Fibroblast of skin of right quadriceps (primary cell): ENCODE data around the gene CRYAB.
"Not testable (repeated sequence)": the region's sequence is repeated elsewhere in the genome, so short reads cannot be mapped to it uniquely, and the experiment has no call there.

Experiments
- DNase-seq: peaks from one replicate; pipeline ENCODE4 v3.0.0-alpha.2; 2013

Gene CRYAB

DNA sequence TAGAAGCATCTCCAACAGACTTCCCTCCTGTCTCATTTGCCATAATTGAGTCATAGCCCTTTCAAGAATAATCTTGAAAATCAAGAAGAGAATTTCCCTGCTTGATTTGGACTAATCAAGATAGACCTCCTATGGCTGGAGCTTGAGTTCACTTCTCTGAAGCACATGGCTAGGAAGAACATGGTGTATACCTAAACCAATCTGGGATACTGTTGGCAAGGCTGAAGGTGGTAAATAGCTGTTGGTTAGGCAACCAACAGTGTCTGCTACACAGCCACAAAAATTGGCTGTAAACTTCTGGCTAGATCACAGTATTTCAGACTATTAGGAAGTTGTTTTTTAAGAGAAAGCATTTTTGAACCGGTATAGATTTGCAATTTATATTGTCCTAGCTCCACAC, 4.9 kb downstream of the CRYAB start:
- no peak for DNase-seq

DNA sequence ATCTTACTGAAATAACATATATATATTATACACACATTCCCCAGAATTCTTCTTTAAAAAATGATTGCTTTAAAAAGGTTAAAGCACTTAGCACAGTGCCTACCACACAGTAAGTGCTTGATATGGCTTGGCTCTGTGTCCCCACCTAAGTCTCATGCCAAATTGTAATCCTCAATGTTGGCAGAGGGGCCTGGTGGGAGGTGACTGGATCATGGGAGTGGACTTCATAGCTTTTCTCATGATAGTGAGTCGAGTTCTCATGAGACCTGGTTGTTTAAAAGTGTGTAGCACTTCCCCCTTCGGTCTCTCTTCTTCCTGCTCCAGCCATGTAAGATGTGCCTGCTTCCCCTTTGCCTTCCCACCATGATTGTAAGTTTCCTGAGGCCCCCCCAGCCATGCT, 6.2 kb downstream of the CRYAB start:
- DNase-seq, result peak; percentile 60

DNA sequence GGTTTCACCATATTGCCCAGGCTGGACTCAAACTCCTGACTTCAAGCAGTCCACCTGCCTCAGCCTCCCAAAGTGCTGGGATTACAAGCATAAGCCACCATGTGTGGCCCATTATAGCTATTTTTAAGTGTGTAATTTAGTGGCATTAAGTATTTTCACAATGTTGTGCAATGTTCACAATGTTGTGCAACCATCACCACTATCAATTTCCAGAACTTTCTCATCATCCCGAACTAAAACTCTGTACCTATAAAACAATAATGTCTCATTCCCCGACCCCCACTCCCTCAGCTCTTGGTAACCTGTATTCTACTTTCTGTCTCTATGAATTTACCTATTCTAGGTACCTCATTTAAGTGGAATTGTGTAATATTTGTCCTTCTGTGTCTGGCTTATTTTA, 24.7 kb downstream of the CRYAB start:
- no peak for DNase-seq

GRCh38 chr11:111886032-111886431, 25.5 kb downstream of the CRYAB start:
- no peak for DNase-seq

GRCh38 chr11:111885053-111885452, 26.5 kb downstream of the CRYAB start:
- DNase-seq, result not testable (repeated sequence)

DNA sequence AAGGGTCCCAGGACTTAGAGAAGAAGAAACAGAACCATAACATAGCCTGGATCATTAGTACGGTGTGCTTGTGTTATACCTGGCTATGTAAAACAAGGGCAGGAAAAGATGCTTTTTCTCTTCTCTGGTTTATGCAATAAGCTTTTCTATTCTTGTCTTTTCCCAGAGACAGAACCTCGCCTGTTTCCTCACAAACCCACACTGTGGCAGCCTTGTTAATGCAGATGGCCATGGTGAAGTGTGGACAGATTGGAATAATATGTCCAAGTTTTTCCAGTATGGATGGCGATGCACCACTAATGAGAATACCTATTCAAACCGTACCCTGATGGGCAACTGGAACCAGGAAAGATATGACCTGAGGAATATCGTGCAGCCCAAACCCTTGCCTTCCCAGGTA, 29.4 kb downstream of the CRYAB start:
- DNase-seq, result no peak

DNA sequence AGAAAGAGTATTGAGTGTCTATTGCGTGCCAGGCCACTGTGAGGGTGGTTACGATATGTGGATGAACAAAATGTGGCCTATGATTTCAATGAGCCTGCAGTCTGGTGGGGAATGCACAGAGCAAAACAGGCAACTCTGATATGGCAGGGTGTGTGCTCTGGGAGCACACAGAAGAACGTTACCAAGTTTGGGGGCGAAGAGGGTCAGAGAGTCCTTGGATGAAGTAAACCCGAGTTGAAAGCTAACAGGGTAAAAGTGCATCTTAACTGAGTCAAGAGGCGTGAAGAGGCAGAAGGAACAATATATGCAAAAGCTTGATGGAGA, 32.0 kb downstream of the CRYAB start:
- DNase-seq, result no peak

DNA sequence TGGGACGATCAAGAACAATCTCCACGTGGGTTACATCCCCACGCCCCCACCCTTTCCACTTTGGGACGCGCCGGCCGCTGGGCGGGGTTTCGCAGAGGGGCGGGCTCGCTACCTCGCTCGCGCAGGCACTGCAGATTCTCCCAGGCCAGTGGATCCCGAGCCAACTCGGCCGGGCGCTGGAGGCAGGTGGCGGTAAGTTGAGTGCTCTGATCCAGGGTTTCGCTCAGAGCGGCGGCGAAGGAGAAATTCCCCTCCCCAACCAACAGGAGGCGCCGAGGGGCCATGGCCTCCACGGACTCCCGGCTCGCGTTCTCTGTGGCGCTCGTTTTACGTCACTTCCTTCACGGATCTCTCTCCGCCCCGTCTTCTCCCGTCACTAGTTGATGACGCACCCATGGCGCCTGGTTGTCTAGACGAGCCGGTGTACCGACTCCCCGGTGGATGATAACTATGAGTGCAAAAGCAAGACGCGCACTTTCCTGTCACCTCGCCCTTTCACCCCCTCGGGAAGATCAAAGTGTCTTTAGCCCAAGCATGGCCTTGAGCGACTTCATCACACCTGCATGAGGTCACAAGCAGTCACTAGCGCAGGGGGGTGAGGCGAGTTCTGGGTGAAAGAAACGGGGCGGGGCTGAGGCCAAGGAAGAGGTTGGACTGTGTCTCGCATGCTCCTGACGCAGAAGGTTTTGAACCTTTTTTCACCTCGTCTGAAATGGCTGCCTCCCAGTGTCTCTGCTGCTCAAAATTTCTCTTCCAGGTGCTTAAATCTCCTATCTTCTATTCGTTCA, 32.5 kb downstream of the CRYAB start, which contains the start of the genes CFAP68 and FDXACB1:
Gene CFAP68 (plus strand): TSS at position 693 of the 788 bp plus-strand sequence. CDS start 20 bp downstream, at position 713.
Gene FDXACB1 (minus strand): TSS at position 317 of the 788 bp plus-strand sequence. CDS start 33 bp downstream, at position 284.
- peak; percentile 98 for DNase-seq

DNA sequence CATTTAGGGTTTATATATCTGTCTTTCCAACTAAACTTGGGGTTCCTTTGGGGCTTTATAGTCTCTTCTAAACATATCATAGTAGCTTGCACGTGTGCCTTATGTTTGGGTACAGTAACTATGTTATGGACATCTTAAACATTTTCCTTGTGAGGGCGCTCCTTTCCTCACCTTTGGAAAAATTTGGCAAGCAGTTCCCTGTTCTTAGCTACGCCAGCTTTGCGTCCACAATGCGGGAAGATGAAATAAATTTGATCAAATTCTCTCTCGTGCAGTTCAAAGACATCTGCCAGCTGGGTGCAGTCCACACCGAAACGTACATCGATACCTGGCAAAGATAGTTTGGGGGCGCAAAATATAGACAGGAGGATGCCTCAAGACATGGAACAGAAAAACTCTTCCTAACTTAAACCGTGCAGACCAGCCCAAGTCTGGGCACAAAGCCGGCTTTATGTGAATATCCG, 33.2 kb downstream of the CRYAB start:
- peak; percentile 48 for DNase-seq

DNA sequence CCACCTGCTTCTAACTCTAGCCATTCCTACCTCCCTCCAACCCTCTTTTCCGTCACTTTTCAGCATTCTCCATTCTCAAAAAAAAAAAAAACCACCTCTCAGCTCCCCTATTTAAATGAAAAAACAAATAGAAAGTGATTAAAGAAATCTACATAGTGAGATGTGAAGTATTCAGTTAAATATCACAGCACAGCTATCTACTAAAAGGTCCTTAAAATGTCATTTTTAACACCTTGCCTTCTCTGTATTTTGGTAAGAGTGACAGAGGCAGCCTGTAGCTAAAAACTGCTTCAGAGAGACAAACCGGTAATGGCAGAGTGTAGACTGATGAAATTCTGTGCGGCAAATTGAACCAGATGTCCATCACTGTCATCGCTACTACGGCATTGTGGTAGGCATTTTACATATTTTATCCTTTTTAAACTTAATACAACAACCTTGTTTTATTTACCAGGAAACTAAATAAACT, 39.8 kb downstream of the CRYAB start:
- no peak for DNase-seq

DNA sequence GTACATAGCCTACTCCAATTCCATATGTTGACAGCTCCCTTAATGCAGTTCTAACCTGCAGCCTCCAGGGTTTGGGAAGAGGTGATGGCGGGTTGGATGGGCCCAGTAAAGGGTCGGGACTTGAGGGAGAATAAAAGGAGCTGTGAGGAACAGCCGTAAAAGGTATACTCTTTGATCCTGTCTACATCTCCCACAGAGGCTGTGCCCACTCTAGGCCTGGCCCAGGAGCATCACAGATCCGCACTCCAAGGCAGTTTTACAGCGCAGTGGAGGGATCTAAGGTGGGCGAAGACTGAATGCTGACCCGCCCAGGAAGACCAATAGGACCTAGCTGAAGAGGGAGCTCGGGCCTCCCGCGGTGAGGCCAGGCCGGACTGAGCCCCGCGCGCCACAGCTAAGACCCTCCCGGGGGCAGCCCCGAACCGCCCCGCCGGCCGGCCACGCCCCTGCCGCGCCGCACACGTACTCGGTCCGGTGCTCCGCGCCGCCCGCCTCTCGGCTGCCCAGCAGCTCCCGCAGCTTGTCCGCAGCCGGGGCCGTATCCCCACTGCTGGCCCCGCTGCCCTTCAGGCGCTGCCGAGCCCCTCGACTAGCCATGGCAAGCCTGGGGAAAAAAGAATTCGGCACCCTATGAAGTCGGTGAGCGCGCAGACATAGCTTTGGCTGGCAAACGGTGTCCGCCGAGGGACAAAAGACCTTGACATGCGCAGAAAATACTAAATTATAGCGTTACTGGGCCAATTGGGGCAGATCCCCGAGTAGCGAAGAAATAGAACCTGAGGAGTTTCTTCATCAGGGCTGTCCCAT, 40.5 kb downstream of the CRYAB start, which contains the start of gene ALG9:
Gene ALG9 (minus strand): TSS at position 696 of the 807 bp plus-strand sequence. CDS start 99 bp downstream, at position 597.
- peak; percentile 87 for DNase-seq

- no peak for DNase-seq
Observed at GRCh38 chr11:111870522-111870885, 41.1 kb downstream of the CRYAB start.

DNA sequence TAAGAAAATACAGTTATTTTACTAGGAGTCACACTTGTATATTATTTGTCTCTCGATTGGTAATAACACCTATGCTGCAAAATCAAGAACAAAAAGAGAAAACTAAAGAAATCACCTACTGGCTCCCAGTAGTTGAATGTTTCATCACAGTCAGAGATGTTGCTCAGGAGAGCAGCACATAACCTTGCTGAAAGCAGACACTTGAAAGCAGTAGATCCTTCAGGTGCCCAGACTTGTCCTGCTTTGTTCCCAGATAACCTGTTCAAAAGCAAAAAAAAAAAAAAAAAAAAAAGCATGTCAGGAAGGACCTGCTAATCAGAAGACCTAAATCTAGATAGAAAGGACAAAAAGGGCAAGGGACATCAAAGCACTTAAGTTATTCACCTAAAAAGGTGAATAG, 41.5 kb downstream of the CRYAB start:
- no peak for DNase-seq

- no peak for DNase-seq
Observed at GRCh38 chr11:111860257-111860656, 51.3 kb downstream of the CRYAB start.
